ENCODE data around the gene MAP2K2. TPM values are rescaled to one million over a fixed set of nuclear protein-coding genes. Genes with fewer than 3 reads are reported as not detected.

The MAP2K2 gene
- total and polyA plus RNA-seq, 9 of the 15 experiments (the other 6 are each of a cell fraction or from before 2014, with no cell fraction given), result 1.0 to 151 (median 58.3) TPM

DNA sequence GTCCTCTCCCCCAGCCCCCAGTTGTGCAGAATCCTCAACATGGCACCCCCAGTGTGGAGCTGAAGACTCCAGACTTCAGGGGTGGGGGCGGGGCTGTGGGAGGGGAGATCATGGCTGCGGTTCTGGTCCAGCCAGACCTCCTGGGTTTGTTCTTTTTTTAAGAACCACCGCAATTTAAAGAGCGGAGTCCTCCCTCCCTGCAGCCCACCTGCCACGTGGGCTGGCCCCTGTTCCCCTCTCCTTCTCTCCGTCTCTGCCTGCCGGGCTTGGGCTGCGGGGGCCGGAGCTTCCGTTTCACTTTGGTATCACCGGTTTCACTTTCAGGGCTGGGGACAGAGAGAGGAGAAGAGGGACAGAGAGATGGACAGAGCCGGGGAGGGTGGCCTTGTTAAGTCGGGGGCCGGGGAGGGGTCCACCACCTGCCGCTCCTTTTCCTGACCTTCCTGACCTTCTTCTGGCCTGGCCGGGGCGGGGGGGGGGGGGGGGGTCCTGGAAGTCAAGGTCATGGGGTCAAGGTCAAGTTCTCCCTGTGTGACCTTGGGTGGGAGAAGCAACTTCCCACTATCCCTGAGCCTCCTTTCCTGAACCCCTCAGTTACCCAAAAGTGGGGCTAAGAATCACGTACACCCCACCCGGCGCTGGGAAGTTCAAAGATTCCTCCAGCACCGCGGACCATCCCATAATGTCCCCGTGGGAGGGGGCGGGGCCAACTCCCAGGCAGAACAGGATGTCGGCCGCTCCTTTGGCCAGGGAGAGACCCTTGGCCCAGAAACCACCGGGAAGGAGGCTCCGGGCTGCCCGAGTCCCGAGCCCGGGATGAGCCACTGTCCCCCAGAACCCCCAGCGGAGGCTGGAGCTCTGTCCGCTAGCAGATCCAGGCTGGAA lies 45.9 kb downstream of the MAP2K2 start (continued):
- TF ChIP-seq, protein P1, sequence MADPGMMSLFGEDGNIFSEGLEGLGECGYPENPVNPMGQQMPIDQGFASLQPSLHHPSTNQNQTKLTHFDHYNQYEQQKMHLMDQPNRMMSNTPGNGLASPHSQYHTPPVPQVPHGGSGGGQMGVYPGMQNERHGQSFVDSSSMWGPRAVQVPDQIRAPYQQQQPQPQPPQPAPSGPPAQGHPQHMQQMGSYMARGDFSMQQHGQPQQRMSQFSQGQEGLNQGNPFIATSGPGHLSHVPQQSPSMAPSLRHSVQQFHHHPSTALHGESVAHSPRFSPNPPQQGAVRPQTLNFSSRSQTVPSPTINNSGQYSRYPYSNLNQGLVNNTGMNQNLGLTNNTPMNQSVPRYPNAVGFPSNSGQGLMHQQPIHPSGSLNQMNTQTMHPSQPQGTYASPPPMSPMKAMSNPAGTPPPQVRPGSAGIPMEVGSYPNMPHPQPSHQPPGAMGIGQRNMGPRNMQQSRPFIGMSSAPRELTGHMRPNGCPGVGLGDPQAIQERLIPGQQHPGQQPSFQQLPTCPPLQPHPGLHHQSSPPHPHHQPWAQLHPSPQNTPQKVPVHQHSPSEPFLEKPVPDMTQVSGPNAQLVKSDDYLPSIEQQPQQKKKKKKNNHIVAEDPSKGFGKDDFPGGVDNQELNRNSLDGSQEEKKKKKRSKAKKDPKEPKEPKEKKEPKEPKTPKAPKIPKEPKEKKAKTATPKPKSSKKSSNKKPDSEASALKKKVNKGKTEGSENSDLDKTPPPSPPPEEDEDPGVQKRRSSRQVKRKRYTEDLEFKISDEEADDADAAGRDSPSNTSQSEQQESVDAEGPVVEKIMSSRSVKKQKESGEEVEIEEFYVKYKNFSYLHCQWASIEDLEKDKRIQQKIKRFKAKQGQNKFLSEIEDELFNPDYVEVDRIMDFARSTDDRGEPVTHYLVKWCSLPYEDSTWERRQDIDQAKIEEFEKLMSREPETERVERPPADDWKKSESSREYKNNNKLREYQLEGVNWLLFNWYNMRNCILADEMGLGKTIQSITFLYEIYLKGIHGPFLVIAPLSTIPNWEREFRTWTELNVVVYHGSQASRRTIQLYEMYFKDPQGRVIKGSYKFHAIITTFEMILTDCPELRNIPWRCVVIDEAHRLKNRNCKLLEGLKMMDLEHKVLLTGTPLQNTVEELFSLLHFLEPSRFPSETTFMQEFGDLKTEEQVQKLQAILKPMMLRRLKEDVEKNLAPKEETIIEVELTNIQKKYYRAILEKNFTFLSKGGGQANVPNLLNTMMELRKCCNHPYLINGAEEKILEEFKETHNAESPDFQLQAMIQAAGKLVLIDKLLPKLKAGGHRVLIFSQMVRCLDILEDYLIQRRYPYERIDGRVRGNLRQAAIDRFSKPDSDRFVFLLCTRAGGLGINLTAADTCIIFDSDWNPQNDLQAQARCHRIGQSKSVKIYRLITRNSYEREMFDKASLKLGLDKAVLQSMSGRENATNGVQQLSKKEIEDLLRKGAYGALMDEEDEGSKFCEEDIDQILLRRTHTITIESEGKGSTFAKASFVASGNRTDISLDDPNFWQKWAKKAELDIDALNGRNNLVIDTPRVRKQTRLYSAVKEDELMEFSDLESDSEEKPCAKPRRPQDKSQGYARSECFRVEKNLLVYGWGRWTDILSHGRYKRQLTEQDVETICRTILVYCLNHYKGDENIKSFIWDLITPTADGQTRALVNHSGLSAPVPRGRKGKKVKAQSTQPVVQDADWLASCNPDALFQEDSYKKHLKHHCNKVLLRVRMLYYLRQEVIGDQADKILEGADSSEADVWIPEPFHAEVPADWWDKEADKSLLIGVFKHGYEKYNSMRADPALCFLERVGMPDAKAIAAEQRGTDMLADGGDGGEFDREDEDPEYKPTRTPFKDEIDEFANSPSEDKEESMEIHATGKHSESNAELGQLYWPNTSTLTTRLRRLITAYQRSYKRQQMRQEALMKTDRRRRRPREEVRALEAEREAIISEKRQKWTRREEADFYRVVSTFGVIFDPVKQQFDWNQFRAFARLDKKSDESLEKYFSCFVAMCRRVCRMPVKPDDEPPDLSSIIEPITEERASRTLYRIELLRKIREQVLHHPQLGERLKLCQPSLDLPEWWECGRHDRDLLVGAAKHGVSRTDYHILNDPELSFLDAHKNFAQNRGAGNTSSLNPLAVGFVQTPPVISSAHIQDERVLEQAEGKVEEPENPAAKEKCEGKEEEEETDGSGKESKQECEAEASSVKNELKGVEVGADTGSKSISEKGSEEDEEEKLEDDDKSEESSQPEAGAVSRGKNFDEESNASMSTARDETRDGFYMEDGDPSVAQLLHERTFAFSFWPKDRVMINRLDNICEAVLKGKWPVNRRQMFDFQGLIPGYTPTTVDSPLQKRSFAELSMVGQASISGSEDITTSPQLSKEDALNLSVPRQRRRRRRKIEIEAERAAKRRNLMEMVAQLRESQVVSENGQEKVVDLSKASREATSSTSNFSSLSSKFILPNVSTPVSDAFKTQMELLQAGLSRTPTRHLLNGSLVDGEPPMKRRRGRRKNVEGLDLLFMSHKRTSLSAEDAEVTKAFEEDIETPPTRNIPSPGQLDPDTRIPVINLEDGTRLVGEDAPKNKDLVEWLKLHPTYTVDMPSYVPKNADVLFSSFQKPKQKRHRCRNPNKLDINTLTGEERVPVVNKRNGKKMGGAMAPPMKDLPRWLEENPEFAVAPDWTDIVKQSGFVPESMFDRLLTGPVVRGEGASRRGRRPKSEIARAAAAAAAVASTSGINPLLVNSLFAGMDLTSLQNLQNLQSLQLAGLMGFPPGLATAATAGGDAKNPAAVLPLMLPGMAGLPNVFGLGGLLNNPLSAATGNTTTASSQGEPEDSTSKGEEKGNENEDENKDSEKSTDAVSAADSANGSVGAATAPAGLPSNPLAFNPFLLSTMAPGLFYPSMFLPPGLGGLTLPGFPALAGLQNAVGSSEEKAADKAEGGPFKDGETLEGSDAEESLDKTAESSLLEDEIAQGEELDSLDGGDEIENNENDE (IDR thresholded peaks at IDR 0.05; ENCODE audit: low read depth, low read length), result no peak
- TF ChIP-seq HMGN3 (IDR thresholded peaks at IDR 0.05; ENCODE audit: borderline replicate concordance, extremely low read depth, insufficient read length, low read depth, low read length) (no peak), ELF2 (CRISPR knock-in tag; IDR thresholded peaks at IDR 0.05) (no peak), USF2 (CRISPR knock-in tag; IDR thresholded peaks at IDR 0.05) (no peak), L3MBTL2 (IDR thresholded peaks at IDR 0.05) (0 out of 2 replicates have a peak, but pooled peaks have one; percentile 42), POLR2A (conservative IDR thresholded peaks at IDR 0.05) (peak; percentile 49; the same call in 1 of the 2 replicates), E2F6 (IDR thresholded peaks at IDR 0.05; ENCODE audit: borderline replicate concordance in 1 of 2, extremely low read depth in 1 of 2, insufficient read depth in 1 of 2, insufficient read length in 1 of 2, low read depth in 1 of 2, low read length in 1 of 2, poor library complexity in 1 of 2, severe bottlenecking in 1 of 2) (peak in 1 of 2 experiments; percentile 31)
